ENCODE data around the gene ARID5B.

Gene ARID5B

GRCh38 chr10:62113680-62114079, 212.2 kb downstream of the ARID5B start:
- DNase-seq, result no peak

- no peak for DNase-seq
Measured at GRCh38 chr10:62115321-62115720, 213.8 kb downstream of the ARID5B start.

- no peak for DNase-seq
Measured at GRCh38 chr10:62115842-62116241, 214.3 kb downstream of the ARID5B start.

GRCh38 chr10:62116896-62117295, 215.4 kb downstream of the ARID5B start:
- no peak for DNase-seq

- DNase-seq, result no peak
Measured at GRCh38 chr10:62121187-62121530, 219.7 kb downstream of the ARID5B start.

GRCh38 chr10:62127975-62128374, 226.5 kb downstream of the ARID5B start:
- no peak for DNase-seq

GRCh38 chr10:62130948-62131347, 229.4 kb downstream of the ARID5B start:
- no peak for DNase-seq

GRCh38 chr10:62131724-62132123, 230.2 kb downstream of the ARID5B start:
- no peak for DNase-seq

- DNase-seq, result no peak
Measured at GRCh38 chr10:62133618-62134017, 232.1 kb downstream of the ARID5B start.

- no peak for DNase-seq
Measured at GRCh38 chr10:62136931-62137330, 235.4 kb downstream of the ARID5B start.

Data from right hindlimb (tissue), 1 donor.